Smooth muscle cell (in vitro differentiated cells): ENCODE measurements around the gene ZDHHC14. TPM values are rescaled to one million over a fixed set of nuclear protein-coding genes. Genes with fewer than 3 reads are reported as not detected.

Experiments used
- DNase-seq: peaks from one replicate; lab custom pipeline; 2025; ENCODE audit not compliant: unreplicated experiment; lab: John Stamatoyannopoulos, UW
- H2AFZ ChIP-seq: fragments of 200-600 bp; sonication (generic); 2 replicates; pipeline ENCODE4 v1.6.0; 2016; ENCODE audit warnings: antibody characterized with exemption, low read depth, mild to moderate bottlenecking
- H3F3A ChIP-seq: fragments of 200-600 bp; sonication (generic); 2 replicates; pipeline ENCODE4 v1.6.0; 2017; ENCODE audit warnings: antibody characterized with exemption, low read depth
- H3K27ac ChIP-seq: fragments of 200-600 bp; sonication (generic); 2 replicates; pipeline ENCODE4 v1.5.1; 2016; ENCODE audit warnings: low read depth, mild to moderate bottlenecking
- H3K27me3 ChIP-seq: fragments of 200-600 bp; sonication (generic); 2 replicates; pipeline ENCODE4 v1.6.1; 2016; ENCODE audit warnings: low read depth, mild to moderate bottlenecking
- H3K36me3 ChIP-seq: fragments of 200-600 bp; sonication (generic); 2 replicates; pipeline ENCODE4 v1.5.1; 2016; ENCODE audit warnings: low read depth
- H3K4me1 ChIP-seq: fragments of 200-600 bp; sonication (generic); 2 replicates; pipeline ENCODE4 v1.5.1; 2016; ENCODE audit warnings: low read depth
- H3K4me2 ChIP-seq: fragments of 200-600 bp; sonication (generic); 2 replicates; pipeline ENCODE4 v1.6.0; 2016; ENCODE audit warnings: mild to moderate bottlenecking
- H3K4me3 ChIP-seq: fragments of 200-600 bp; sonication (generic); 2 replicates; pipeline ENCODE4 v1.5.1; 2016; ENCODE audit warnings: mild to moderate bottlenecking
- H3K79me2 ChIP-seq: fragments of 200-600 bp; sonication (generic); 2 replicates; pipeline ENCODE4 v1.6.0; 2016; ENCODE audit warnings: low read depth, mild to moderate bottlenecking
- H3K9ac ChIP-seq: fragments of 200-600 bp; sonication (generic); 2 replicates; pipeline ENCODE4 v1.6.0; 2016; ENCODE audit warnings: low read depth
- H3K9me3 ChIP-seq: fragments of 200-600 bp; sonication (generic); replicated peaks from 2 replicates; pipeline ENCODE4 v1.5.1; 2016; ENCODE audit warnings: low read depth
- H4K20me1 ChIP-seq: fragments of 200-600 bp; sonication (generic); 2 replicates; pipeline ENCODE4 v1.6.0; 2016; ENCODE audit warnings: low read depth
- CTCF ChIP-seq: fragments of 200-600 bp; sonication (generic); IDR thresholded peaks from 2 replicates; pipeline ENCODE4 v1.5.1; 2017; ENCODE audit warnings: borderline replicate concordance, mild to moderate bottlenecking, antibody characterized with exemption; ENCODE audit not compliant: insufficient read depth, poor library complexity, severe bottlenecking
- WGBS: methylation state at CpG from one replicate; pipeline ENCODE4 v1.1.7; 2016; ENCODE audit warnings: low lambda C conversion rate; 5-methylcytosine and 5-hydroxymethylcytosine counted together
- polyA plus RNA-seq: library from polyadenylated mRNA; unstranded; fragments of >200 nt; fragmentation: Nextera tagmentation; extraction: Ambion mirVana; gene quantifications from 2 replicates; pipeline ENCODE4 v1.2.1, GENCODE V29; 2016
- total RNA-seq: library from RNA; depleted of rRNA; stranded (reverse); fragments of >200 nt; gene quantifications from 2 replicates; pipeline ENCODE4 v1.2.3, GENCODE V29; 2014

Gene ZDHHC14
- total and polyA plus RNA-seq, 2 experiments from 2014 or later = 1.3 to 1.6 TPM

GRCh38 chr6:157611406-157611805 is 230.4 kb downstream of the ZDHHC14 start:
- Histone ChIP-seq H3K9me3 (no peaks in the 10 kb centered on the region), H3F3A (peaks cover 10% of the 10 kb centered on the region), H3K36me3 (no peaks in the 10 kb centered on the region), H2AFZ (no peak overlapping the region), H3K79me2 (no peaks in the 10 kb centered on the region), H3K27me3 (no peaks in the 10 kb centered on the region), H3K27ac (no peak overlapping the region), H4K20me1 (no peaks in the 10 kb centered on the region), H3K4me1 (peaks cover 6% of the 10 kb centered on the region), H3K4me2 (no peak overlapping the region), H3K4me3 (no peak overlapping the region), H3K9ac (no peak overlapping the region)
- no peak for DNase-seq
- WGBS = 95% methylated on average over 3 of the region's 3 CpGs
- no peak for TF ChIP-seq CTCF

DNA sequence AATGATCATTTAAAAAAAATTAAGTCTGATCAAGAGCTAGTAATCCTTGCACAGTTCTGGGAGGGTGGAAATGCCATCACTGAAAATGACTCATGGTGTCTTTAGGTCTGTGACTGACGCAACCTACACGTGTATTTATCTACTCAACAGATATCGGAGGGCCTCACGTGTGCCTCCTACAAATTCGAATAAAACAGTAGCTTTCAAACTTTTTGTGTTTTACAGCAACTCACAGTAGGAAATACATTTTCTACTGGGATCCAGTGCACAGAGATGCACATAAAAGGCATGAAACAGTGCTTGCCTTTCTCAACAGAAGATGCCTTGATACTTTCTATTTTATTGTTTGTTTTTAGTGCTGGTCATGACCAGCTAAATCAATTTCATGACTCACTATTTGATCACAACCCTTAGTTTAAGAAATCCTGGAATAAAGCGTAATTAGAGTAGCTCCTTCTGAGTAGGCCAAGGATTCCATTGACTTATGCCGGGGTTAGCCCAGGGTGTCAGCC is 232.1 kb downstream of the ZDHHC14 start:
- Histone ChIP-seq H4K20me1 (no peaks in the 10 kb centered on the region), H3K4me2 (peak overlapping the region; percentile 1), H3K9me3 (no peaks in the 10 kb centered on the region), H3K27me3 (no peaks in the 10 kb centered on the region), H3K4me3 (no peak overlapping the region), H3K4me1 (no peaks in the 10 kb centered on the region), H3K36me3 (no peaks in the 10 kb centered on the region), H3K9ac (peak overlapping the region; percentile 5), H3F3A (peaks cover 10% of the 10 kb centered on the region), H3K27ac (peak overlapping the region; percentile 15), H3K79me2 (no peaks in the 10 kb centered on the region), H2AFZ (no peak overlapping the region)
- 40% methylated on average over 7 of the region's 7 CpGs for WGBS
- TF ChIP-seq CTCF = no peak
- no peak for DNase-seq

GRCh38 chr6:157614026-157614568 is 233.1 kb downstream of the ZDHHC14 start:
- no peak overlapping the region for H3K4me2 ChIP-seq

More at GRCh38 chr6:157614026-157614568, 233.1 kb downstream of the ZDHHC14 start:
- H4K20me1 ChIP-seq = no peaks in the 10 kb centered on the region
- H3K79me2 ChIP-seq = no peaks in the 10 kb centered on the region
- H3K27ac ChIP-seq = peak overlapping the region; percentile 15
- WGBS = 91% methylated on average over 5 of the region's 5 CpGs
- no peak overlapping the region for H3K9ac ChIP-seq
- no peaks in the 10 kb centered on the region for H3K36me3 ChIP-seq
- peaks cover 10% of the 10 kb centered on the region for H3F3A ChIP-seq
- H3K4me1 ChIP-seq = no peaks in the 10 kb centered on the region
- no peak overlapping the region for H3K4me3 ChIP-seq
- H3K27me3 ChIP-seq = no peaks in the 10 kb centered on the region
- H2AFZ ChIP-seq = no peak overlapping the region
- TF ChIP-seq CTCF = no peak
- H3K9me3 ChIP-seq = no peaks in the 10 kb centered on the region
- no peak for DNase-seq
